ENCODE results near the gene UGGT1. TPM values are rescaled to one million over a fixed set of nuclear protein-coding genes. Genes with fewer than 3 reads are reported as not detected.
"Not testable (repeated sequence)": the region's sequence is repeated elsewhere in the genome, so short reads cannot be mapped to it uniquely, and the experiment has no call there.

Gene UGGT1
- total RNA-seq, 1 donor from 2014 or later = 47.1 TPM

DNA sequence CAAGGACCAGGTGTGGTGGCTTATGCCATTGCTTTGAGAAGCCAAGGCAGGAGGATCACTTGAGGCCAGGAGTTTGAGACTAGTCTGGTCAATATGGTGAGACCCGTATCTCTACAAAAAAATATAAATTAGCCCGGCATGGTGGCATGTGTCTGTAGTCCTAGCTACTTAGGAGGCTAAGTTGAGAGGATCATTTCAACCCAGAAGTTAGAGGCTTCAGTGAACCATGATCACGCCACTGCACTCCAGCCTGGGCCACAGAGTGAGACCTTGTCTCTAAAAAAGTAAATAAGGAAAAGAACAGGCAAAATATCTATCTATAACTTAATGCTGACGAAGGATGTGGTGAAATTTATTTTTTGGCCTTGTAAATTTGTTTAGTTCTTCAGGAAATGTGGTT lies 78.1 kb downstream of the UGGT1 start:
- Mint-ChIP-seq H3K27me3 (ENCODE audit: low read depth) (no peaks in the 10 kb centered on the region), H3K36me3 (ENCODE audit: low read depth) (peaks cover 31% of the 10 kb centered on the region), H3K4me1 (ENCODE audit: low read depth) (no peaks in the 10 kb centered on the region), H3K9me3 (ENCODE audit: low read depth) (no peaks in the 10 kb centered on the region), H3K4me3 (ENCODE audit: unreplicated experiment) (no peak overlapping the region), H3K27ac (ENCODE audit: unreplicated experiment) (no peak overlapping the region)
- TF ChIP-seq, protein P1, sequence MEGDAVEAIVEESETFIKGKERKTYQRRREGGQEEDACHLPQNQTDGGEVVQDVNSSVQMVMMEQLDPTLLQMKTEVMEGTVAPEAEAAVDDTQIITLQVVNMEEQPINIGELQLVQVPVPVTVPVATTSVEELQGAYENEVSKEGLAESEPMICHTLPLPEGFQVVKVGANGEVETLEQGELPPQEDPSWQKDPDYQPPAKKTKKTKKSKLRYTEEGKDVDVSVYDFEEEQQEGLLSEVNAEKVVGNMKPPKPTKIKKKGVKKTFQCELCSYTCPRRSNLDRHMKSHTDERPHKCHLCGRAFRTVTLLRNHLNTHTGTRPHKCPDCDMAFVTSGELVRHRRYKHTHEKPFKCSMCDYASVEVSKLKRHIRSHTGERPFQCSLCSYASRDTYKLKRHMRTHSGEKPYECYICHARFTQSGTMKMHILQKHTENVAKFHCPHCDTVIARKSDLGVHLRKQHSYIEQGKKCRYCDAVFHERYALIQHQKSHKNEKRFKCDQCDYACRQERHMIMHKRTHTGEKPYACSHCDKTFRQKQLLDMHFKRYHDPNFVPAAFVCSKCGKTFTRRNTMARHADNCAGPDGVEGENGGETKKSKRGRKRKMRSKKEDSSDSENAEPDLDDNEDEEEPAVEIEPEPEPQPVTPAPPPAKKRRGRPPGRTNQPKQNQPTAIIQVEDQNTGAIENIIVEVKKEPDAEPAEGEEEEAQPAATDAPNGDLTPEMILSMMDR (IDR thresholded peaks at IDR 0.05) = no peak
- no peak for DNase-seq (ENCODE audit: low spot score)

DNA sequence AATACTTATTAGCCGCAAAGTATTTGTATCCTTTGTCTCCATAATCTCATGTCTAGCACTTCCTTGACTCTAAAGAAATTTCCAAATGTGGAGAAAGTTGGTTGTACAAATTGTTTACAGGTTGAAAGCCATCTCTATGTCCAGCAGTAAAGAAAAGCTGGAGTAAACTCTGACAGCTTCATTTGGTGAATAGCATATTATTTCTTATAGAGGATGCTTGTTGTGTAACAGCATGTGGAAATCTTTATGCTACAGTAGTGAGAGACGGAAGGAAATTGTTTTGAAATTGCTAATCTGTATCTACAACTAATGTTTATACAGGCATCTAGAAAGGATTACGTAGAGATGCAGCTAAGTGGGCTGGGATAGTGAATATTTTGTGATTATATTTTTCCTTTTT lies 78.5 kb downstream of the UGGT1 start:
- Mint-ChIP-seq H3K9me3 (ENCODE audit: low read depth) (no peaks in the 10 kb centered on the region), H3K4me1 (ENCODE audit: low read depth) (no peaks in the 10 kb centered on the region), H3K36me3 (ENCODE audit: low read depth) (peaks cover 31% of the 10 kb centered on the region), H3K4me3 (ENCODE audit: unreplicated experiment) (no peak overlapping the region), H3K27ac (ENCODE audit: unreplicated experiment) (no peak overlapping the region), H3K27me3 (ENCODE audit: low read depth) (no peaks in the 10 kb centered on the region)
- TF ChIP-seq, protein P1 (IDR thresholded peaks at IDR 0.05) = no peak
- DNase-seq (ENCODE audit: low spot score) = no peak

DNA sequence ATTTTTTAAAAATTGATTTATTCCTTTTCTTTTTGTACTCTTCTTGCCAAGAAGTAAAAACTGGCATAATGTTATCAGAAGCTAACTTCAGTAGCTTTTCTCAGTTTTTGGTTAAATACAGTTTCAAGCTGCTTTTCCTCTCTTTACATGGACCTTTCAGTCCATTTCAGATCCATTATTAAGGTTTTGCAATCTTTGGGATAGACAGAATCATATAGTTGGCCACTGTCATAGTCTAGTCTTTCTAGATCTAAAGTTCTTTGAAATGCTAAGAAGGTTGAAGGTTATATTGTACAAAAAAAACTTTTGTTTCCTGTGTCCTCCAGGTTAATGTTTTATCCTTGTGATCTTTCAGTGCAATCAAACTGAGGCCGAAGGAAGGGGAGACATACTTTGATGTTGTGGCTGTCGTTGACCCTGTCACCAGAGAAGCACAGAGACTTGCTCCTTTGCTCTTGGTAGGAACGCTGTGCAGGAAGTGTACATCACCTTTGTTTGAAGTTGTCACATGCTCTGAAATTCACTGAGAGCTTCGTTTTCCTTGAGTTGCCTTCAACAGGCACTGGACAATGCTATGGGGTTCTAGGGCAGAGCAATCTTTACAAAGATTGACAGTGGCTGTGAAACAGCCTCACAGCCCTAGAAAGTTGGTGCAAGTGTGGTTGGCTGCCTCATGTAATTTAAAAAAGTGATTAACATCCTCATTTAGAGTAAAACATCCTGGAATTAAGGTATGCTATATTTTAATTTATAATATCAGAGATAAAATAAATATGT lies 79.1 kb downstream of the UGGT1 start:
- H3K9me3 Mint-ChIP-seq (ENCODE audit: low read depth) = no peaks in the 10 kb centered on the region
- TF ChIP-seq, protein P1 (IDR thresholded peaks at IDR 0.05) = no peak
- no peaks in the 10 kb centered on the region for H3K4me1 Mint-ChIP-seq (ENCODE audit: low read depth)
- H3K4me3 Mint-ChIP-seq (ENCODE audit: unreplicated experiment) = no peak overlapping the region
- H3K27me3 Mint-ChIP-seq (ENCODE audit: low read depth) = no peaks in the 10 kb centered on the region
- DNase-seq (ENCODE audit: low spot score) = no peak
- peaks cover 30% of the 10 kb centered on the region for H3K36me3 Mint-ChIP-seq (ENCODE audit: low read depth)
- no peak overlapping the region for H3K27ac Mint-ChIP-seq (ENCODE audit: unreplicated experiment)

DNA sequence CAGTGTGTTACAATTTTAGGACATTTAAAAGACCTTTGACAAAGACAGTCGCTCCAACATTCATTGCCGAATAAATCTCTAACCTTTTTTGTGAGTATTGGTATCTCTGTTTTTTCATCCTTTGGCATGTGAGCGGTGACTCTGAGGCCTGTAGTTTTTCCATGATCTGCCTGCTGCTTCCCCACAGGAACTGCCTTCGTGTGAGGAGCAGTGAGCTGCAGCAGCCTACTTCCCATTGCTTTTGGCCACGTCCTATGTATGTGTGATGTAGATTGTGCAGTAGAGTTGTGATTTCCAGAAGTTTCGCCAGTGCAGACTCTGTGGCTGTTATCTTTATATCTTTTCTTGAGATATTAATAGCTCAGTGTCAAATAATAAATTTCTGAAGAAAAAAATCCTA lies 79.8 kb downstream of the UGGT1 start:
- no peaks in the 10 kb centered on the region for H3K27me3 Mint-ChIP-seq (ENCODE audit: low read depth)
- H3K4me3 Mint-ChIP-seq (ENCODE audit: unreplicated experiment) = no peak overlapping the region
- TF ChIP-seq, protein P1 (IDR thresholded peaks at IDR 0.05) = no peak
- no peaks in the 10 kb centered on the region for H3K9me3 Mint-ChIP-seq (ENCODE audit: low read depth)
- peaks cover 31% of the 10 kb centered on the region for H3K36me3 Mint-ChIP-seq (ENCODE audit: low read depth)
- no peaks in the 10 kb centered on the region for H3K4me1 Mint-ChIP-seq (ENCODE audit: low read depth)
- no peak overlapping the region for H3K27ac Mint-ChIP-seq (ENCODE audit: unreplicated experiment)
- DNase-seq (ENCODE audit: low spot score) = no peak

DNA sequence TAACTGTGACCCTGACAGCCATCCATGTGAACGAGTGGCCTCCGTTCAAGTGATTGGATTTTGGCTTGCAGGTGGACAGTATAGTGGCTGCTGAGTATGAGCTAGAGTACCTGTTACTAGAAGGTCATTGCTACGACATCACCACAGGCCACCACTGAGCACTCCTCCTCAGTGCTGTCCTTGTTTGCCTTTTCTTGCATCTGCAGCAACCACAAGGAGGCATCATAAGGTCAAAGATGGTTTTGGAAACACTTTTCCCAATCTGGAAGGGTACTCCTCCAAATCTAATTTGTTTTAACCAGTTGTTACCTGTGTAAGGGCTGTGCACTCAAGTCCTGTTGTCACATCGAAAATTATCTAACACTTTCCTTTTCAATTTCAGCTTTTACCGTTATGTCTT lies 81.2 kb downstream of the UGGT1 start:
- Mint-ChIP-seq H3K4me1 (ENCODE audit: low read depth) (peaks cover 4% of the 10 kb centered on the region), H3K27me3 (ENCODE audit: low read depth) (no peaks in the 10 kb centered on the region), H3K36me3 (ENCODE audit: low read depth) (peaks cover 29% of the 10 kb centered on the region), H3K4me3 (ENCODE audit: unreplicated experiment) (no peak overlapping the region), H3K9me3 (ENCODE audit: low read depth) (no peaks in the 10 kb centered on the region), H3K27ac (ENCODE audit: unreplicated experiment) (no peak overlapping the region)
- no peak for DNase-seq (ENCODE audit: low spot score)
- TF ChIP-seq, protein P1 (IDR thresholded peaks at IDR 0.05) = peak; percentile 70

DNA sequence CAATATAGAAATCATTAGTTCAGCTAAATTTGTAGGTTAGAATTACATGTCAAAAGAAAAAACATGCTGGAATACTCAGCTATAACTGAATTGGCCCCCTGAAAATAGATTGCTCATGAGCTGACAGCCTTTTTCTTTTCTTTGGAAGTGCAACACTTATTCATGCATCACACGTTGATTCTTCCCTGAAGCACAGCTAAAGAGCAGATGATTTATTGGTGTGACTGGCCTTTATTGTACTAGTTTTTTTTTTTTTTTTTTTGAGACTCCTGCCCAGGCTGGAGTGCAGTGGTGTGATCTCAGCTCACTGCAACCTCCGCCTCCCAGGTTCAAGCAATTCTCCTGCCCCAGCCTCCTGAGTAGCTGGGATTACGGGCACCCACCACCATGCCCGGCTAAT lies 83.1 kb downstream of the UGGT1 start:
- H3K4me3 Mint-ChIP-seq (ENCODE audit: unreplicated experiment); H3K27me3 Mint-ChIP-seq (ENCODE audit: low read depth); DNase-seq (ENCODE audit: low spot score); H3K9me3 Mint-ChIP-seq (ENCODE audit: low read depth); H3K4me1 Mint-ChIP-seq (ENCODE audit: low read depth); H3K27ac Mint-ChIP-seq (ENCODE audit: unreplicated experiment): not testable (repeated sequence)
- peaks cover 32% of the 10 kb centered on the region for H3K36me3 Mint-ChIP-seq (ENCODE audit: low read depth)
